LNCaP clone FGC (cell line): ENCODE measurements around the gene BAG3.

Source experiments
- DNase-seq: peaks from one replicate; pipeline ENCODE4 v3.0.0-alpha.2; 2011; ENCODE audit warnings: low read depth
- H3K4me3 ChIP-seq: 2 replicates; pipeline ENCODE4 v1.5.1; 2011; ENCODE audit warnings: mild to moderate bottlenecking, low read depth, low read length, control low read depth
- TF ChIP-seq, protein P1 (sequence below): IDR thresholded peaks from 2 replicates; pipeline ENCODE4 v1.5.1; 2012; ENCODE audit warnings: mild to moderate bottlenecking; ENCODE audit not compliant: control insufficient read depth, insufficient read depth; ENCODE audit errors: extremely low read depth

Gene BAG3

DNA sequence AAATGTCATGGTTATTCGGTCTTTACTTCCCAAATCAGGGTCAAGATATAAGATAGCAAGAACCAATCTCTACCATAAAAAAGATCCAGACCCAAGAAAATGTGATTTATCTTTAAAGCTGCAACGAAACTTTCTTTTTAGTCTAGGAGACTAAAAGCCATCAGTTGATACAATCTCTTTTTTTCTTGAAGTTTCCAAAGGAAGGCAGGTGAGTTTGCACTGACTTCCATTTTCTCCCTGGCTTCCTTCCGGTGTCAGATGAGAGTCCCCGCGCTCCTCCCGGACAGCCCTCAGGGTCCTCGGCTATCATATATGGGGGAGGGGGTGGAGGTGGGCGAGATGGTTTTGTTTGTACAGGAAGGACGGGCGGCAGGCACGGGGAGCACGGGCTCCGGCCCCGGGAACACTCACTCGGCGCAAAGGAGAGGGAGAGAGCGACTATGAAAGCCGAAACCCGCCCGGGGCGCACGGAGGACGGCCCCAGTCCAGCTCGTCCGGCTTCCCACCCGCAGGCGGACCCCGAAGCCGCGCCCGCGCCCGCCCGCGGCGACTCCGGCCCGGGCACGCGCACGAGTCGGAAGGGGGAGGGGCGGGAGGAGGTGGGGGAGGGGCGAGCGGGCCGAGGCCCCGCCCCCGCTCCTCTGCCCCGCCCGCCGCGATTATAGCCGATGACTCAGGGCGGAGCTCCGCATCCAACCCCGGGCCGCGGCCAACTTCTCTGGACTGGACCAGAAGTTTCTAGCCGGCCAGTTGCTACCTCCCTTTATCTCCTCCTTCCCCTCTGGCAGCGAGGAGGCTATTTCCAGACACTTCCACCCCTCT is at the start of gene BAG3:
Gene BAG3 (plus strand): TSS at position 689 of the 822 bp plus-strand sequence. CDS start 296 bp downstream, outside the sequence.
- peak; percentile 71 for DNase-seq
- peak within 1 kb of the TSS; percentile 69 for H3K4me3 ChIP-seq
- TF ChIP-seq, protein P1, sequence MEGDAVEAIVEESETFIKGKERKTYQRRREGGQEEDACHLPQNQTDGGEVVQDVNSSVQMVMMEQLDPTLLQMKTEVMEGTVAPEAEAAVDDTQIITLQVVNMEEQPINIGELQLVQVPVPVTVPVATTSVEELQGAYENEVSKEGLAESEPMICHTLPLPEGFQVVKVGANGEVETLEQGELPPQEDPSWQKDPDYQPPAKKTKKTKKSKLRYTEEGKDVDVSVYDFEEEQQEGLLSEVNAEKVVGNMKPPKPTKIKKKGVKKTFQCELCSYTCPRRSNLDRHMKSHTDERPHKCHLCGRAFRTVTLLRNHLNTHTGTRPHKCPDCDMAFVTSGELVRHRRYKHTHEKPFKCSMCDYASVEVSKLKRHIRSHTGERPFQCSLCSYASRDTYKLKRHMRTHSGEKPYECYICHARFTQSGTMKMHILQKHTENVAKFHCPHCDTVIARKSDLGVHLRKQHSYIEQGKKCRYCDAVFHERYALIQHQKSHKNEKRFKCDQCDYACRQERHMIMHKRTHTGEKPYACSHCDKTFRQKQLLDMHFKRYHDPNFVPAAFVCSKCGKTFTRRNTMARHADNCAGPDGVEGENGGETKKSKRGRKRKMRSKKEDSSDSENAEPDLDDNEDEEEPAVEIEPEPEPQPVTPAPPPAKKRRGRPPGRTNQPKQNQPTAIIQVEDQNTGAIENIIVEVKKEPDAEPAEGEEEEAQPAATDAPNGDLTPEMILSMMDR: no peak

DNA sequence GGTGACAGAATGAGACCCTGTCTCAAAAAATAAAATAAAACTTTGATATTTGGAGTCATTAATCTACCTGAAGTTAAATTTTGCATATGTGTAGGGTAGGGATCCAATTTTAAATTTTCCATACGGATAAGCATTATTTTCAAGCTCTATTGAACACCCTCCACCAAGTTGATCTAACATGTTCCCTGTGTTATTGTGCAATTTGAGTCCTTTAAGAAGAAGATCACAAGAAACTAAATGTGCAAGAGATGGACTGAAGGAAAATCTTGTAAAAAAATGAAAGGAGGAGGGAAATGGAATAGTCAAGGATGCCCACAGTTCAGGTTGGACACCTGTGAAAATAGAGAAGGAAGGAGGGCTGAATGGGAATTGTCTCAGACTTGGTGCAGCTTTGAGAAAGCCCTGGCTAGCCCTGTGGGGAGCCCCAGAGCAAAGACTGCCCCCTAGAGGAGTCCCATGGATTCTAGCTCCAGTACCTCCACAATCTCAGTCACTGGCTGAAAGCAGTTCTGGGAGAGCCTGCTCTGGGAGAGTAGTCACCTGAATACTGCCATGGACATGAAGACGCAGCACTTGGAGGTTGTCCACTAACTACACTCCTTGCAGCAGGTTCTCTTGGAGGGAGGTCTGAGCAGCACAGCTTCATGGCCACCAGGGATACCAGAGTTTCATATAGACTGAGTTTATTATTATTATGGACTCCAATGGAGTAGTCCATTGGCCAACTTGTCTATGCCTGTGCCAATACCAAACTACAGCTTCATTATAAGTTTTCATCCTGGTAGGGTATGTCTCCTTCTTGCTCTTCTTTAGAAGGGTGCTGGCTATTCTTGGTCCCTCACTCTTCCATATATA is 48.7 kb upstream of the BAG3 start:
- DNase-seq: no peak
- no peak overlapping the region for H3K4me3 ChIP-seq
- TF ChIP-seq, protein P1: peak; percentile 30; the same call in 1 of the 2 replicates

DNA sequence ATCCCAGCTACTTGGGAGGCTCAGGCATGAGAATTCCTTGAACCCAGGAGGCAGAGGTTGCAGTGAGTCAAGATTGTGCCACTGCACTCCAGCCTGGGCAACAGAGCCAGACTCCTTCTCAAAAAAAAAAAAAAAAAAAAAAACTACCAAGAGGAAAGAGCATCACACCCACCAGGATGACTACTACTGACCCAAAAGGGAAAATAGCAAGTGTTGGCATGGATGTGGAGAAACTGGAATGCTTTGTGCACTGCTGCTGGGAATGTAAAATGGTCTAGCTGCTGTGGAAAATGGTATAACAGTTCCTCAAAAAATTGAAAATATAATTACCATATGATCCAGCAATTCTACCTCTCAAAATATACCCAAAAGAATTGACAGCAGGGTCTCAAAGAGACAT is 46.7 kb upstream of the BAG3 start:
- H3K4me3 ChIP-seq: no peak overlapping the region
- DNase-seq: no peak
- TF ChIP-seq, protein P1: no peak

DNA sequence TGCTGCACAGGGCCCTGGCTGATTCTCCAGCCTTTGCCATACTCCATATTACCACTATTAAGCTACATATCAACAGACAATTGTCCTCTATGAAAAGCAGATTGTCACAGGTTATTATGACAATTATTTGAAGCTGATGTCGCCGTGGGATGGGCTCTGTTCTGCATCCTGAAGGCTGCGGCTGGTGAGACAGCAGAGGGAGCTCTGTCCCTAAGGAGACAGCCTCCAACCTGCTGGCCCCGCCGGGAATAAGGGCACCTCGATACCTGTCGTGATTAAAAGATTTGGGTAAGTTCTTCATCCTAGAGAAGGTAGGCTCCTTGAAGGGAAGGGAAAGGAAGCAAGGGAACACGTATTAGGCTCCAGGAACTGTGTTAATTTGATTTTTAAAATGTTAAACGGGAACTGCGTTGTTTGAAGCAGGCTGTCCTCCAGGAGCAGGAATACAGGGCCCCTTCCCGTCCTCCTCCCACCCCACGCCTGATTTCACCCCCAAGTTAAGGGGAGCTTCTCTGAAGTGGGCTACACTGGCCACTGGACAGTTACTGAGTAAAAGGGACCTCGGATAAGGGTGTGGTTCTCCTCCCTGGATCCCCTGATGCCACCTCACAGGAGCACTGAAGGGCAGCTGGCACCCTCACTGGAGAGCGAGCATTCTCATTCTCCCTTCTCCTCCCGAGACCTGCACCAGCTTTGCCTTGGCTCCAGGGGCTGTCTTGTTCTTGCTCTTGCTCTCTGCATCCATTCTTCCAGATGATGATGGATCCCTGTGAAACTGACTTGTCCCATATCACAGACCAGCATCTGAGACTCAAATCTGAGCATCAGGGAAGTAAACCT is 42.6 kb upstream of the BAG3 start:
- no peak overlapping the region for H3K4me3 ChIP-seq
- no peak for DNase-seq

DNA sequence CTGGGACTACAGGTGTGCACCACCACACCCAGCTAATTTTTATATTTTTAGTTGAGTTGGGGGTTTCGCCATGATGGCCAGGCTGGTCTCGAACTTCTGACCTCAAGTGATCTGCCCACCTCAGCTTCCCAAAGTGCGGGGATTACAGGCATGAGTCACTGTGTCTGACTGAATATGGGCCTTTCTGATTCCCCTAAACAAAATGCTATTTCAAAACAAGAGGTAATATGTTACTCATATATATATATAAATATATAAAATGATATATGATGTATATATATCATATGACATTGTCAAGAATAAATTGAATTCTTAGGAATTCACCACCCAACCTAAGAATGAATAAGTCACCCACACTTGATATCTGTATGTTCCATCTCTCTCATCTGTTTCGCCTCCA is 41.7 kb upstream of the BAG3 start:
- TF ChIP-seq, protein P1: no peak
- DNase-seq: no peak
- no peak overlapping the region for H3K4me3 ChIP-seq

More for the DNA sequence above, 42.6 kb upstream of the BAG3 start:
- TF ChIP-seq, protein P1: peak; percentile 93

DNA sequence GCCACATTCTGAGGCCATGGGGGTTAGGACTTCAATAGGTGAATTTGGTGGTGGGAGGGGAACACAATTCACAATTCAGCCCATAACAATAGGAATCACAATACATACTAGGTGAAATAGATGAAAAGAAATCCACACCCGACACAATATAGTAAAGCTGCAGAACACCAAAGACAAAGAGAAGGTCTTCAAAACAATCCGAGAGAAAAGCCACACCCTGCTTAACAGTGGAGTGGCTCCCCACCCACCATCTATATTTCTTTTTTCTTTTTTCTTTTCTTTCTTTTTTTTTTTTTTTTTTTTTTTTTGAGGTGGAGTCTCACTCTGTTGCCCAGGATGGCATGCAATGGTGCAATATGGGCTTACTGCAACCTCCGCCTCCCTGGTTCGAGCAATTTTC is 39.7 kb upstream of the BAG3 start:
- TF ChIP-seq, protein P1: no peak
- H3K4me3 ChIP-seq: no peak overlapping the region
- no peak for DNase-seq
